Fibroblast of lung (primary cell): ENCODE data around the gene P2RY6. TPM values are rescaled to one million over a fixed set of nuclear protein-coding genes. Genes with fewer than 3 reads are reported as not detected.

Experiments
- DNase-seq, 2 donors: peaks; one replicate each; pipeline versions ENCODE4 v3.0.0 to v3.0.0-alpha.2; 2010; ENCODE audit warnings: low read depth in 2 of 2
- H2AFZ ChIP-seq: 2 replicates; pipeline ENCODE4 v1.5.1; 2012; ENCODE audit warnings: low read length, control low read depth, inconsistent platforms
- H3K27ac ChIP-seq: 2 replicates; pipeline ENCODE4 v1.5.1; 2011; ENCODE audit warnings: low read length, control low read depth; ENCODE audit not compliant: insufficient read depth
- H3K27me3 ChIP-seq: 2 replicates; pipeline ENCODE4 v1.5.1; 2011; ENCODE audit warnings: mild to moderate bottlenecking, low read length; ENCODE audit not compliant: control insufficient read depth, insufficient read depth
- H3K36me3 ChIP-seq: 2 replicates; pipeline ENCODE4 v1.5.1; 2011; ENCODE audit warnings: low read length; ENCODE audit not compliant: control insufficient read depth, insufficient read depth
- H3K4me1 ChIP-seq: 2 replicates; pipeline ENCODE4 v1.5.1; 2011; ENCODE audit warnings: low read length; ENCODE audit not compliant: control insufficient read depth, insufficient read depth; ENCODE audit errors: extremely low read depth
- H3K4me2 ChIP-seq: 2 replicates; pipeline ENCODE4 v1.5.1; 2011; ENCODE audit warnings: low read length, control low read depth; ENCODE audit not compliant: insufficient read depth; ENCODE audit errors: extremely low read depth
- H3K4me3 ChIP-seq, 4 experiments: fragments of 200-600 bp in 1 of 4; sonication (generic) in 1 of 4; replicated peaks in 1 of 4; 2 replicates each; pipeline ENCODE4 v1.5.1; 2011 to 2016; ENCODE audit warnings: low read length in 4 of 4, low read depth in 3 of 4, mild to moderate bottlenecking in 3 of 4, control low read depth in 2 of 4, inconsistent platforms in 1 of 4, mixed read lengths in 1 of 4; ENCODE audit not compliant: insufficient read depth in 1 of 4; ENCODE audit errors: control extremely low read depth in 1 of 4
- H3K79me2 ChIP-seq: 2 replicates; pipeline ENCODE4 v1.5.1; 2012; ENCODE audit warnings: mild to moderate bottlenecking, low read length, inconsistent platforms; ENCODE audit not compliant: control insufficient read depth, insufficient read depth
- H3K9ac ChIP-seq: 2 replicates; pipeline ENCODE4 v1.5.1; 2011; ENCODE audit warnings: mild to moderate bottlenecking, low read length, control low read depth; ENCODE audit not compliant: insufficient read depth
- H3K9me3 ChIP-seq: 2 replicates; pipeline ENCODE4 v1.5.1; 2012; ENCODE audit warnings: low read depth, low read length; ENCODE audit not compliant: control insufficient read depth, insufficient read depth
- H4K20me1 ChIP-seq: 2 replicates; pipeline ENCODE4 v1.5.1; 2011; ENCODE audit warnings: low read length; ENCODE audit not compliant: control insufficient read depth, insufficient read depth; ENCODE audit errors: extremely low read depth
- EZH2 ChIP-seq: IDR thresholded peaks from 2 replicates; pipeline ENCODE4 v1.5.1; 2012; ENCODE audit warnings: low read length, control low read depth, mild to moderate bottlenecking; ENCODE audit errors: missing control alignments
- polyA plus RNA-seq, 2 donors: library from polyadenylated mRNA; depleted of rRNA in 1 of 2; stranded (reverse) in 1 of 2; unstranded in 1 of 2; fragments of >200 nt; gene quantifications; 2 replicates each; pipeline ENCODE4 v1.2.1, GENCODE V29; 2011 to 2012; ENCODE audit warnings: missing spikeins in 1 of 2
- total RNA-seq: library from RNA; depleted of rRNA; stranded (reverse); fragments of >200 nt; gene quantifications from 2 replicates; pipeline ENCODE4 v1.2.1, GENCODE V29; 2014
- TF ChIP-seq, protein P1 (sequence below), 2 donors: IDR thresholded peaks in 1 of 2; conservative IDR thresholded peaks in 1 of 2; 1 replicate in 1 of 2; 2 replicates in 1 of 2; pipeline ENCODE4 v1.5.1; 2011 to 2012; ENCODE audit warnings: low read length in 2 of 2, control low read depth in 1 of 2, inconsistent platforms in 1 of 2, low read depth in 1 of 2, mild to moderate bottlenecking in 1 of 2

P2RY6 gene
- total and polyA plus RNA-seq, 2 donors (not counting 1 experiment from before 2014, with no cell fraction given), result 0.12 to 0.33 TPM

GRCh38 chr11:73245461-73245860 is 26.7 kb upstream of the P2RY6 start:
- Histone ChIP-seq H3K4me3 (no peak overlapping the region), H4K20me1 (no peaks in the 10 kb centered on the region), H3K9ac (no peak overlapping the region), H3K9me3 (no peaks in the 10 kb centered on the region), H3K27ac (no peak overlapping the region), H3K4me2 (no peak overlapping the region), H3K4me1 (no peaks in the 10 kb centered on the region), H2AFZ (no peak overlapping the region), H3K79me2 (no peaks in the 10 kb centered on the region), H3K36me3 (no peaks in the 10 kb centered on the region), H3K27me3 (no peaks in the 10 kb centered on the region)
- TF ChIP-seq, protein P1, sequence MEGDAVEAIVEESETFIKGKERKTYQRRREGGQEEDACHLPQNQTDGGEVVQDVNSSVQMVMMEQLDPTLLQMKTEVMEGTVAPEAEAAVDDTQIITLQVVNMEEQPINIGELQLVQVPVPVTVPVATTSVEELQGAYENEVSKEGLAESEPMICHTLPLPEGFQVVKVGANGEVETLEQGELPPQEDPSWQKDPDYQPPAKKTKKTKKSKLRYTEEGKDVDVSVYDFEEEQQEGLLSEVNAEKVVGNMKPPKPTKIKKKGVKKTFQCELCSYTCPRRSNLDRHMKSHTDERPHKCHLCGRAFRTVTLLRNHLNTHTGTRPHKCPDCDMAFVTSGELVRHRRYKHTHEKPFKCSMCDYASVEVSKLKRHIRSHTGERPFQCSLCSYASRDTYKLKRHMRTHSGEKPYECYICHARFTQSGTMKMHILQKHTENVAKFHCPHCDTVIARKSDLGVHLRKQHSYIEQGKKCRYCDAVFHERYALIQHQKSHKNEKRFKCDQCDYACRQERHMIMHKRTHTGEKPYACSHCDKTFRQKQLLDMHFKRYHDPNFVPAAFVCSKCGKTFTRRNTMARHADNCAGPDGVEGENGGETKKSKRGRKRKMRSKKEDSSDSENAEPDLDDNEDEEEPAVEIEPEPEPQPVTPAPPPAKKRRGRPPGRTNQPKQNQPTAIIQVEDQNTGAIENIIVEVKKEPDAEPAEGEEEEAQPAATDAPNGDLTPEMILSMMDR (conservative IDR thresholded peaks at IDR 0.05 in 1 of 2, IDR thresholded peaks at IDR 0.05 in 1 of 2; ENCODE audit: low read depth in 1 of 2, low read length in 2 of 2), result no peak
- no peak for TF ChIP-seq EZH2
- DNase-seq, result no peak

- no peaks in the 10 kb centered on the region for H3K9me3 ChIP-seq
- peak in 1 of 2 donors; percentile 15 for DNase-seq
- no peak overlapping the region for H3K4me2 ChIP-seq
- no peaks in the 10 kb centered on the region for H3K4me1 ChIP-seq
- H3K79me2 ChIP-seq, result no peaks in the 10 kb centered on the region
- no peak overlapping the region for H2AFZ ChIP-seq
- no peaks in the 10 kb centered on the region for H3K27me3 ChIP-seq
- no peaks in the 10 kb centered on the region for H3K36me3 ChIP-seq
- no peak overlapping the region for H3K9ac ChIP-seq
- no peaks in the 10 kb centered on the region for H4K20me1 ChIP-seq
- H3K27ac ChIP-seq, result no peak overlapping the region
- no peak overlapping the region for H3K4me3 ChIP-seq
- no peak for TF ChIP-seq EZH2
- TF ChIP-seq, protein P1 (conservative IDR thresholded peaks at IDR 0.05 in 1 of 2, IDR thresholded peaks at IDR 0.05 in 1 of 2; ENCODE audit: low read depth in 1 of 2, low read length in 2 of 2), result no peak
These were observed 25.8 kb upstream of the P2RY6 start for GRCh38 chr11:73246303-73246702.

DNA sequence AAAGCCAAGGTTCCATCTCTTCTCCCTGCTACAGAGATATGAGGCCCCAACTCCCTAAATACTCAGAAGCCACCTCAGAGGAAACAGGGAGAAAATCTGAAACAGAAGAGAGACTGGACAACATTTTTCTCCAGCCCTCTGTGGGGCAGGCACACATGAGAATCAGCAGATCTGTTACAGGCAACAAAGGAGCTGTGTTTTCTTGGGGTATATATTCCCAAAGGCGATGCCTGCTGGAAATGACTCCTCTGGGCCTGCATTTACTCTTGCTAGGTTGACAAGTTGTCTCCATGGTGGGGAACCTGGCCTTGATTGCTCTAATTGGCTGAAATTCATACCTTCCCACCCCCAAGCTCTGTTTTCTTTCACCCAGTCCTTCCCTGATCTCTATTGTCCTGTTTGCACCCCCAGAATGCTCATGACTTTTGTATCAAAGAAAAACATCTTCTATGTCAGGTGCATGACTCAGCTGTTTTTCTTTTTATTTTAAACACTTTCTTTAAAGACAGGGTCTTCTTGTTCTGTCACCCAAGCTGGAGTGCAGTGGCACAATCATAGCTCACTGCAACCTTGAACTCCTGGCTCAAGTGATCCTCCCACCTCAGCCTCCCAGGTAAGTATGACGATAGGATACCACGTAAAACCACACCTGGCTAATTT is 23.5 kb upstream of the P2RY6 start:
- Histone ChIP-seq H3K9ac (no peak overlapping the region), H3K79me2 (no peaks in the 10 kb centered on the region), H3K4me1 (no peaks in the 10 kb centered on the region), H3K36me3 (no peaks in the 10 kb centered on the region), H3K27ac (no peak overlapping the region), H2AFZ (no peak overlapping the region), H3K4me2 (no peak overlapping the region), H3K9me3 (no peaks in the 10 kb centered on the region), H3K27me3 (no peaks in the 10 kb centered on the region), H3K4me3 (no peak overlapping the region), H4K20me1 (no peaks in the 10 kb centered on the region)
- no peak for TF ChIP-seq EZH2
- TF ChIP-seq, protein P1 (conservative IDR thresholded peaks at IDR 0.05 in 1 of 2, IDR thresholded peaks at IDR 0.05 in 1 of 2; ENCODE audit: low read depth in 1 of 2, low read length in 2 of 2), result no peak
- no peak for DNase-seq
